Measurements from ENCODE around the gene NINJ1. TPM values are rescaled to one million over a fixed set of nuclear protein-coding genes. Genes with fewer than 3 reads are reported as not detected.

Gene NINJ1
- total RNA-seq, 1 donor from 2014 or later = 35.4 TPM

DNA sequence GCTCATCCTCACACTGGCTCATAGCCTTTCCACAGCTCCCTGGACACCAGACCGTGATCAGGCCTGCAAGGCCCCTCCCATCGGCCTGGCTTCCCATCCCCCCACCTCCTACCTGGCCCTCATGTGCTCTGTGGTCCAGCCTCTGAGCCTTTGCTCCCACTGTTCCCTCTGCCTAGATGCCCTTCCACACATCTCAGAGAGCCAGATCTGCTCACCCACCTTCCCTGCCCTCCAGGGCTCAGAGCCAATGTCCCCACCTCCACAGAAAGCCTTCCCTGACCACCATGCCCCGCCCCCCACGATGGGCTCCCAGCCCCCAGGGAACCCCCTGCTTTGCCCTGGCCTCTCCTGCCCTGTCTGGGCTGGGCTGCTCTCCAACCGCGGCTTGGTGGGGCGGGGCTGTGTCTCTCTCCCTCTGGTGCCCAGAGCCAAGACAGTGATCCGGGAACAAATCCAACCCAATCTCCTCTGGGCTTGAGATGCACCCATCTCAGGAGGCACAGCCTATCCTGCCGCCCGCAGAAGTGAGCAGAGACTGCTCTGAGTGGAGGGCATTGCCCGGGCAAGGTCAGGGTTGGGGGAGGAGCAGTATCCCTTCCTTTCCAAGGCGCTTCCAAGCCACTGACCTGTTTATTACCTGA lies 1.6 kb downstream of the NINJ1 start:
- no peak for DNase-seq

- DNase-seq = no peak
Observed at GRCh38 chr9:93131599-93132286, 2.3 kb downstream of the NINJ1 start.

DNA sequence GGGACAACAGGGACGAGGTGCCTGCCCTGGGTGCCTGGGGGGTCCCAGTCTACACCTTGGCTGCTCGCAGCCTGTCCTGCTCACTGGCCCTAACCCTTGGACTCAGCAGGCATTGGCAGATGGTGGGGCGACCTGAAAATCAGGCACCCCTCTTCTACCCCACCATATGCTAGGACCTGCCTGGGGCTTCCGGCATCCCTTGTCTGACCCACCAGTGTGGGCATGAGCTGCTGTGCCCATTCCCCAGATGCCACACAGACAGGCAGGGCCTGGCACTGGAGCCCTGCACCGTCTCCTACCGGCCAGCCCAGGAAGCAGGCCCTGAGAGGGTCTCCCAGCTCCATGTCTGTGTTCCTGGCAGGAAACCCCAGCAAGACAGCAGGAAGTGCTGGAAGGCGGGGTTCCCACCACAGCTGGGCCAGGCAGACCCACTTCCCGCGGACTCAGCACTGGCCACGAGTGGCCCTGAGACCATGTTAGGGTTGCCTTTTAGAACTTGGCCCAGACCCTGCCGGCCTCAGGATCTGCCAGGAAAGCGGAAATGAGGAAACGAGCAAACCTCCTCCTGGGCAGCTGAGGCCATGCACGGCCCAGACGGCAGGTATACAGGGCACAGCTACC lies 3.1 kb downstream of the NINJ1 start:
- peak; percentile 66 for DNase-seq

- no peak for DNase-seq
Observed at GRCh38 chr9:93129691-93130500, 4.2 kb downstream of the NINJ1 start.

DNA sequence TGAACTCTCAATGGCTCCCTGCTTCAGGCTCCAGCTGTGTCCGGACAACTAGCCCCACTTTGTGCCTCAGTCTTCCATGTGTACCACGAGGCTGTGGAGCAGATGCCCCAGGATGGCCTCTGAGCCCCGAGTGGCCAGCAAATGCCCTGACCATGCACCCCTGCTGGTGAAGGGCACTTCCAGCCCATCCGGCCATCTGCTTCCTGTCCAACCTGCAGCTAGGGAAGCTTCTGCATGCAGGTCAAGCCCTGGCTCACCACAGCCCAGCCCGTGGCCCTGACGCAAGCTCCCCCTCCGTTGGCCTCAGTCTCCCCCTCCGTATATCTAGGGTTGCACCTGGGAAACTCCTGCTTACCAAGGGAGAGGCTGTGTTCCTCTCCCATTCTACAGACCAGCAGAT lies 4.8 kb downstream of the NINJ1 start:
- peak; percentile 93 for DNase-seq

DNA sequence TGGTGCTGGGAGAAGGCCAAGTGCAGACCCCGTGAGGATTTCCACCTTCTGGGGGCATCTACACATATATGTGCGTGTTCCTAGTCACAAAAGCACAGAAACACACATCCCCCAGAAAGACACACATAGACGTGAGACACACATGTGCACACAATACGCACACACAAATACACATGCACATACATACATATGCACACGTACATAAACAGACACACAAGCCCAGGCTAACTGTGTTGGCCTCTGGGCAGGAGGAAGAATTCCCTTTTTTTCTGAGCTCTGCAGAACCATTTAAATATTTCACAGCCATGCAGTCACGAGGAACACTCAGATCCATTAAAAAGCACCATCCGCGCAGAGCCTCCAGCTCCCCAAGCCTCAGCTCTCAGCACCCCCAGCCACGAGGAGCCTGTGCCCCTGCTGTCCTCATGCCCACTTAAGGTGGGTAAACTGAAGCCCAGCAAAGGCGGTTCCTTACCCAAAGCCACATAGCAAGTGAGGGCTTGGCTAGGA lies 5.3 kb downstream of the NINJ1 start:
- no peak for DNase-seq

GRCh38 chr9:93128011-93128714 lies 5.9 kb downstream of the NINJ1 start:
- DNase-seq = no peak

- no peak for DNase-seq
Observed at GRCh38 chr9:93127395-93127911, 6.6 kb downstream of the NINJ1 start.

- DNase-seq = peak; percentile 77
Observed at GRCh38 chr9:93126825-93127368, 7.2 kb downstream of the NINJ1 start.

DNA sequence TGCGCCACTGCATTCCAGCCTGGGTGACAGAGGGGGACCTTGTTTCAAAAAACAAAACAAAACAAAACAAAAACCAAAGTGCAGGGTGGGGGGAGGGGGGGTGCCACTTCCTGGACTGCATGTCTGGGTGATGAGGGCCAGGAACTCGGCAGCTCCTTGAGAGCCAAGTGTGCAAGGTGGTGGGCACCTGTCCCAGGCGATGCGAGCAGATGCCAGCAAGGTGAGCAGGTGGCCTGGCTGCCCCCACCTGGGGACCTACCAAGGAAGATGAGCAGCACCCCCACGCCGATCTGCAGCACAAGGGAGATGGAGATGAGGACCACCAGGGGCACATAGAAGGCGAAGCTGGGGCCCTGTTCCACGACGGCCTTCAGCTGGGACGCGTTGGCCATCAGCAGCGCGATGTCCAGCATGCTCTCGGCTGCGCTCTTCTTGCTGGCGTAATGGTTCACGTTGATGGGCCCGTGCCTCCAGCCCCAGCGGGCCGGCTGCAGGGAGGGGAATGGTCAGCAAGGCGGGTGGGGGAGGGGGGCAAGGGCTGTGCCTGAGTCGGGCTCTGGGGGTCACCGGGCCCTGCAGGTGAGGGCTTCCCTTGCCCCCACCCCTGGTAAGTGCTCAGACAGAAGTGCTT lies 7.8 kb downstream of the NINJ1 start:
- no peak for DNase-seq

DNA sequence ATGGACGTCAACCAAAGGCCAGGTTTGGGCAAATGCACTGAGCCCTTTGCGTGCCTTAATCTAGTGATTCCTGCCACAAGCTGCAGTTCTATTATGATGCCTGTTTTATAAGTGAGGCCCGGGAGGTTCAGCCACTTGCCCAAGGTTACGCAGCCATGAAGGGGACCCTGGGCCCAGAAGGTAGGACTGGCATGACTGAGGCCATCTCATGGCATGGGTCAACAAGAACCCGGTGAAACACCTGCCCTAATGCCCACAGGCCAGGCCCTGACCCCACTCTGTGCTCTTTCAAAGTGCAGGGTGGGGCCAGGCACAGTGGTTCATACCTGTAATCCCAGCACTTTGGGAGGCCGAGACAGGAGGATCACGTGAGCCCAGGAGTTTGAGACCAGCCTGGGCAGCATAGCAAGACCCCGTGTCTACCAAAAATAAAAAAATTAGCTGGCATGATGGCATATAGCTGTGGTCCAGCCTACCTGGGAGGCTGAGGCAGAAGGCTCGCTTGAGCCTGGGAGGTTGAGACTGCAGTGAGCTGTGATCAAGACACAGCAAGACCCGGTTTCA lies 8.6 kb downstream of the NINJ1 start:
- no peak for DNase-seq

DNA sequence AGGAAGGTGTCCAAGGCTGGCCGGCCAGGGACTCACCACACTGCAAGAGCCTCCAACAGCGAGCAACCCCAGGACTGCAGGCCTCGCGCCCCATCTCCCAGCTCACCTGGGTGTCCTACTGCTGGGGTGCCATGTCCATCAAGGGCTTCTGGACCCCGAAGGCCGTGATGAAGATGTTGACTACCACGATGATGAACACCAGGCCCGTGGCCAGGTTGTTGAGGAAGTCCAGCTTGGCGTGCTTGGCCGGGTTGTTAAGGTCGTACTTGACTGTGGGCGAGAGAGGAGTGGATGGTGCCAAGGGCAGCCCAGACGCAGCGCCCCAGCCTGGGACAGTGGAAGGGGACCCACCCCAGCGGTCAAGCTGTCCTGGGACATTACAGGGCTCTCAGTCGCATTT lies 9.3 kb downstream of the NINJ1 start:
- no peak for DNase-seq

- DNase-seq = no peak
Observed at GRCh38 chr9:93123561-93124283, 10.3 kb downstream of the NINJ1 start.

DNA sequence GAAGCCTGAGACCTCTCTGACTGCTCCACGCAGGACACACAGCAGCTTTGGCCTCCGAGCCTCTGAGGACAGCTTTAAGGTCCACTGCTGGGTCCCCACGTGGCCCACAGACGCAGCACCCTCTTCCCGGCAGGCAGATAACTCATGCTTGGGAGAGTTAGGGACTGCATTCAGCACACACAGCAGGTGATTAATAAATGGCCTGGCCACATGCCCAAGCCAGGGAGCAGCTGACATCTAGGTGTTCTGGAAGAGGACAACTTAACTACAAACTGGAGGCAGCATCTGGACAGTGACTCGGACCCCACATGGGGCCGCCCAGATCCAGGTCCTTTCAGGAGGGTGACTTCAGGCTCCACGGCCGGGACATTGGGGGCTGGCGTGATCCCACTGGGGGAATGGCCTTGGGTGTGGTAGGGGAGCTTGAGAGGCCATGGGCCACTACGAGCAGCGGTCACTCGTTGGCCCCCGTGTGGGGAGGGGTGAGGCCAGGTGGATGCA lies 11.3 kb downstream of the NINJ1 start:
- no peak for DNase-seq

GRCh38 chr9:93121316-93122241 lies 12.5 kb downstream of the NINJ1 start:
- no peak for DNase-seq

GRCh38 chr9:93120846-93121315 lies 13.2 kb downstream of the NINJ1 start:
- DNase-seq = no peak

DNA sequence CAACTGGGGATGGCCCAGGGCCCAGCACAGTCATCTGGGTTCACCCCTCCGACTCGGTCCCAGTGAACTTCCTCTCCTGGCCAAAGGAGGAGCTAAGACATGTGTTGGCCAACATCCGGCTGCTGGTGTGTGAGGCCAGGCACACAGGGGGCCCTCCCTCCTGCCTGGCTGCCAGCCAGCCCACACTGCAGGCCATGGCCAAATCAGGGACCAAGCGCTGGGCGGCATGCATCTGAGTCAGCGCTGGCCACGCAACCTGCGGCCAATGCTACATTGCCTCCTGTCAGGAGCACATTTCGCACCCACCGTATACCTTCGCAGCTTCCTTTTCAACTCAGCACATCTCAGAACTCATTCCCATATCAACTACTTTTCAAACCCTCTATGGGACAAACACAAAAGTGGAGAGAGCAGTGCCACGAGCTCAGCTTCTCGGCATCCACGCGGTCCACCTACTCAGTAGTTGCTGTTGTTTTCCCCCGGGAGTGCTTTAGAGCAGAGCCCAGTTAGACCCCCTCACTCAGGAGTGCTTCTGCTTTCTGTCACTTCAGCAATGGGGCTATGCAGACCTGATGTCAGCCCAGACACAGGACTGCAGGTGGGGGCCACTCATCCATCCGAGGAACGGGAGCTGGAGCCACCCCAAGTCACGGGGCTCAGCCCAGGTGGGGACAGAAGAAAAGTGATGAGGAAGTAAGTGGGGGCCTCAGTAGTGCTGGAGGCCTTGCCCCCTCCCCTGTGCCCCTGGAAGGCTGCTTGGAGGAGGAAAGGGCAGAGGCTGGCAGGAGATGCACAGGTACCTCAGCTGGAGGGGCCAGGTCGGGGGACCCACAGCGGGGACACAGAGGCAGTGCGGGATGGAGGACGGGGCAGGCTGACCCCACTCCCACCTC lies 13.9 kb downstream of the NINJ1 start:
- DNase-seq = peak; percentile 93

DNA sequence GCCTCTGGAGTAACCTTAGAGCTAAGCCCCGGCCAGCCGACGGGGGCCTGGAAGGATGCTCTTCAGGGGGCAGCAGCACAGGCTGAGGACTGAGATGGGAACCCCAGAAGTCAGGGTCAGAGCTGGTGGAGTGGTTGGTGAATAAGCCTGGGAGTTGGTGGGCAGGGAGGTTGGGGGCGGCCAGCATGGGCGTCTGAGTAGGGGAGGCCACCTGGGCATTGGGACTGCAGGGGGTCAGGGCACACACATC lies 14.4 kb downstream of the NINJ1 start:
- DNase-seq = no peak

Data from dermis blood vessel endothelial cell (primary cell).